Measurements from ENCODE around the gene CYP2C9. TPM values are rescaled to one million over a fixed set of nuclear protein-coding genes. Genes with fewer than 3 reads are reported as not detected.
"Not testable (repeated sequence)": the region's sequence is repeated elsewhere in the genome, so short reads cannot be mapped to it uniquely, and the experiment has no call there.

The CYP2C9 gene
- polyA plus RNA-seq, 1 experiment = not detected

DNA sequence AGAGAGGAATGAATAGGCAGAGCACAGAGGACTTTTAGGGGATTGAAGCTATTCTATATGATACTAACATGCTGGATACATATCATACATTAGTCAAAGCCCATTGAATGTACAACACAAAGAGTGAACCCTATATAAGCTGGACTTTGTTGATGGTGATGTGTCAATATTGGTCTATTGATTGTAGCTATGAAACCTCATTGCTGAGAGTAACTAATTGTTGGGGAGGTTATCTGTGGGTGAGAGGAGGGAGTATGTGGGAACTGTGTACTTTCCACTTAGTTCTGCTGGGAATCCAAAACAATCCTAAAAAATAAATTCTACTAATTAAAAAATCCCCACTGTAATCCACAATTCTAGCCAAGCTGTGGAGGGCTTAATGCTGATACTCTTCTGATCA is 22.0 kb upstream of the CYP2C9 start:
- H3K4me3 ChIP-seq (ENCODE audit: low read depth, low read length) = no peak overlapping the region
- TF ChIP-seq, protein P1, sequence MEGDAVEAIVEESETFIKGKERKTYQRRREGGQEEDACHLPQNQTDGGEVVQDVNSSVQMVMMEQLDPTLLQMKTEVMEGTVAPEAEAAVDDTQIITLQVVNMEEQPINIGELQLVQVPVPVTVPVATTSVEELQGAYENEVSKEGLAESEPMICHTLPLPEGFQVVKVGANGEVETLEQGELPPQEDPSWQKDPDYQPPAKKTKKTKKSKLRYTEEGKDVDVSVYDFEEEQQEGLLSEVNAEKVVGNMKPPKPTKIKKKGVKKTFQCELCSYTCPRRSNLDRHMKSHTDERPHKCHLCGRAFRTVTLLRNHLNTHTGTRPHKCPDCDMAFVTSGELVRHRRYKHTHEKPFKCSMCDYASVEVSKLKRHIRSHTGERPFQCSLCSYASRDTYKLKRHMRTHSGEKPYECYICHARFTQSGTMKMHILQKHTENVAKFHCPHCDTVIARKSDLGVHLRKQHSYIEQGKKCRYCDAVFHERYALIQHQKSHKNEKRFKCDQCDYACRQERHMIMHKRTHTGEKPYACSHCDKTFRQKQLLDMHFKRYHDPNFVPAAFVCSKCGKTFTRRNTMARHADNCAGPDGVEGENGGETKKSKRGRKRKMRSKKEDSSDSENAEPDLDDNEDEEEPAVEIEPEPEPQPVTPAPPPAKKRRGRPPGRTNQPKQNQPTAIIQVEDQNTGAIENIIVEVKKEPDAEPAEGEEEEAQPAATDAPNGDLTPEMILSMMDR (IDR thresholded peaks at IDR 0.05; ENCODE audit: insufficient read depth, low read depth, low read length) = no peak
- no peaks in the 10 kb centered on the region for H3K27me3 ChIP-seq (ENCODE audit: control insufficient read depth, insufficient read depth, low read length)
- ChIA-PET CTCF (no interaction called here), POLR2A (no interaction called here)
- H3K36me3 ChIP-seq (ENCODE audit: control insufficient read depth, insufficient read depth, low read length) = no peaks in the 10 kb centered on the region
- DNase-seq (ENCODE audit: low read depth) = no peak

DNA sequence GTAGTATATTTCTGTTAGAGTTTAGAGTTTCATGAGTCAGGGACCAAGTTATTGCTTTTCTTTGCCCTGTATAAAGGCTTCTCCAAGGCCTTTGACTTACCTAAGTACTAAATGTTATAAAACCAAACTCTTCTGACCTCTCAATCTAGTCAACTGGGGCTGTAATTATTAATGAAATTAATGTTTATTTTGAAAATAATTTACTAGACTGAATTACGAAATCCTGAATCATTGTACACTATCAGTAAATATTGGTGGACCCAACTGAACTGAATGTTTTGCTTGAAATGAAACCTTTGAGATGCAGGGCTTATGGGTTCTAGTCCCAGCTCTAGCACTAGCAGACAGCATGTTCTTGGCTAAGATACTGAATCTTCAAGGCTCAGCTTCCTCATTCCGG is 1.7 kb upstream of the CYP2C9 start:
- TF ChIP-seq, protein P1 (IDR thresholded peaks at IDR 0.05; ENCODE audit: insufficient read depth, low read depth, low read length) = no peak
- POLR2A ChIA-PET = no interaction called here

DNA sequence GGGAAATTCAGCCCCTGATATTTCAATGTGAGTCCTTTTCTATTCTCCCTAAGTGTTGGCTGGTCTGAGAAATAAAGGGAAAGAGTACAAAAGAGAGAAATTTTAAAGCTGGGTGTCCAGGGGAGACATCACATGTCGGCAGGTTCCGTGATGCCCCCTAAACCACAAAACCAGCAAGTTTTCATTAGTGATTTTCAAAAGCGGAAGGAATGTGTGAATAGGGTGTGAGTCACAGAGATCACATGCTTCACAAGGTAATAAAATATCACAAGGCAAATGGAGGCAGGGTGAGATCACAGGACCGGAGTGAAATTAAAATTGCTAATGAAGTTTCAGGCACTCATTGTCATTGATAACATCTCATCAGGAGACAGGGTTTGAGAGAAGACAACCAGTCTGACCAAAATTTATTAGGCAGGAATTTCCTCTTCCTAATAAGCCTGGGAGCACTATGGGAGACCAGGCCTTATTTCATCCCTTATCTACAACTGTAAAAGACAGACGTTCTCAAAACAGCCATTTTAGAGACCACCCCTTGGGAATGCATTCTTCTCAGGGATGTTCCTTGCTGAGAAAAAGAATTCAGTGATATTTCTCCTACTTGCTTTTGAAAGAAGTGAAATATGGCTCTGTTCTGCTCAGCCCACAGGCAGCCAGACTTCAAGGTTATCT is 5.1 kb downstream of the CYP2C9 start:
- CTCF ChIA-PET; H3K27me3 ChIP-seq (ENCODE audit: control insufficient read depth, insufficient read depth, low read length); H3K4me3 ChIP-seq (ENCODE audit: low read depth, low read length); DNase-seq (ENCODE audit: low read depth); H3K36me3 ChIP-seq (ENCODE audit: control insufficient read depth, insufficient read depth, low read length); POLR2A ChIA-PET: not testable (repeated sequence)

More for the DNA sequence above, 1.7 kb upstream of the CYP2C9 start:
- CTCF ChIA-PET = no interaction called here
- DNase-seq (ENCODE audit: low read depth) = no peak
- H3K4me3 ChIP-seq (ENCODE audit: low read depth, low read length) = no peak overlapping the region
- no peaks in the 10 kb centered on the region for H3K36me3 ChIP-seq (ENCODE audit: control insufficient read depth, insufficient read depth, low read length)
- H3K27me3 ChIP-seq (ENCODE audit: control insufficient read depth, insufficient read depth, low read length) = no peaks in the 10 kb centered on the region

DNA sequence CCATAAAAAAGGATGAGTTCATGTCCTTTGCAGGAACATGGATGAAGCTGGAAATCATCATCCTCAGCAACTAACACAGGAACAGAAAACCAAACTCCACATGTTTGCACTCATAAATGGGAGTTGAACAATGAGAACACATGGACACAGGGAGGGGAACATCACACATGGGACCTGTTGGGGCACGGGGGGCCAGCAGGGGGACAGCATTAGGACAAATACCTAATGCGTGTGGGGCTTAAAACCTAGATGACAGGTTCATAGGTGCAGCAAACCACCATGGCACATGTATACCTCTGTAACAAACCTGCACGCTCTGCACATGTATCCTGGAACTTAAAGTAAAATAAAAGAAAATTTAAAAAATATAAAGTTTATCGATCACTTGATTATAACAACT is 7.7 kb downstream of the CYP2C9 start:
- DNase-seq (ENCODE audit: low read depth); H3K4me3 ChIP-seq (ENCODE audit: low read depth, low read length); POLR2A ChIA-PET; CTCF ChIA-PET; H3K27me3 ChIP-seq (ENCODE audit: control insufficient read depth, insufficient read depth, low read length); H3K36me3 ChIP-seq (ENCODE audit: control insufficient read depth, insufficient read depth, low read length): not testable (repeated sequence)

DNA sequence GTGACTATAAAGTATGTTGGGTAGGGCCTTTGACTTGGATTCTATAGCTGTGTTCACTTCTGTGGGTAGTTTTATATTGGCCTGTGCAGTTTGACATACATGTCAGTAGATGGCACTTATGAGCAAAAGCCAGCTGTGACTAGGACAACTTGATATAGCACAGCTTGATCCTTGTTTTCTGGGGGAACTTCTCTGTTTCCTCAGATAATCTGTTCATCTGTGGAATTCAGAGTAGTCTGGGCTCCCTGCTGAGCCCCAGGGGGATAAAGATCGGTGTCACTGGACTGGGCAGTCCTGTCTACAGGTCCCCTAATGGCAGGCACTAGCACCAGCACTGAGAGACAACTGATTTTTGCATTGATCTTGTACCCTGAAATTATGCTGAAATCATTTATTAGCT is 25.4 kb downstream of the CYP2C9 start:
- Histone ChIP-seq H3K4me3 (ENCODE audit: low read depth, low read length) (no peak overlapping the region), H3K36me3 (ENCODE audit: control insufficient read depth, insufficient read depth, low read length) (no peaks in the 10 kb centered on the region), H3K27me3 (ENCODE audit: control insufficient read depth, insufficient read depth, low read length) (no peaks in the 10 kb centered on the region)
- POLR2A ChIA-PET = no interaction called here
- TF ChIP-seq, protein P1 (IDR thresholded peaks at IDR 0.05; ENCODE audit: insufficient read depth, low read depth, low read length) = peak; percentile 49; the same call in 1 of the 2 replicates
- CTCF ChIA-PET = no interaction called here
- DNase-seq (ENCODE audit: low read depth) = no peak

DNA sequence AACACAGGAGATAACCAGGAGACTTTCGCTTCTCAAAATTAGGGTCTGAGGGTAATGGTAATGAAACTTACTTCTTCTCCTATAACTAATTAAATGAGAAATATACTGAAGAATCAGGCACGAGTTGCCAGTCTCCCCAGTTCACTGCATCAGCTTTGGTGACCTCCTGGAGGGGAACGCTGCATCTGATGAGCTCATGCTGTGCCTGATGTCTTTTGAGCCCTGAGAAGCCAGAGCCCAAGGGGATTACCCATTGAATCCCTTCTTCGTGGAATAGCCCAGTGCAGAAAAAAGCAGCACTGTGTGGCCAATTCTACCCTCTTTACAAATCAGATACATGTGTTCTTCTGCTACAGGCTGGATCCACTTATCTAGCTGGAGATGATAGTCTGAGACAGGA is 45.1 kb downstream of the CYP2C9 start:
- H3K4me3 ChIP-seq (ENCODE audit: low read depth, low read length) = no peak overlapping the region
- H3K27me3 ChIP-seq (ENCODE audit: control insufficient read depth, insufficient read depth, low read length) = no peaks in the 10 kb centered on the region
- ChIA-PET POLR2A (no interaction called here), CTCF (no interaction called here)
- H3K36me3 ChIP-seq (ENCODE audit: control insufficient read depth, insufficient read depth, low read length) = no peaks in the 10 kb centered on the region
- TF ChIP-seq, protein P1 (IDR thresholded peaks at IDR 0.05; ENCODE audit: insufficient read depth, low read depth, low read length) = no peak
- DNase-seq (ENCODE audit: low read depth) = no peak
